Measurements from ENCODE around the gene SULT1B1.

Gene SULT1B1

DNA sequence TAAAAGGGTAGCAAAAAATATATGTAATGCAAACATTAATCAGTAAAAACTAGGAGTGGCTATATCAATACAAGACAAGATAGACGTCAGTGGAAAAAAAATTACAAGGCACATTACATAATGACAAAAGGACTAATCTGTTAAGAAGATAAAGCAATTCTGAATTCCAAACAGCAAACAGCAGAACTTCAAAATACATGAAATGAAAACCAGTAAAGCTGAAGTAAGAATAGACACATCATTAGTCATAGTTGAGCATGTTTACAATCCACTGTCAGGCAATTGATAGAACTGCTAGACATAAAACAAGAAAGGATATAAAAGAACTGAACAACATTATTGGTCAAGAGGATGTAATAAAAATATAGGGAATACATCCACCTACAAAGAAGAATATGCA lies 12.2 kb downstream of the SULT1B1 start:
- no peak for DNase-seq

DNA sequence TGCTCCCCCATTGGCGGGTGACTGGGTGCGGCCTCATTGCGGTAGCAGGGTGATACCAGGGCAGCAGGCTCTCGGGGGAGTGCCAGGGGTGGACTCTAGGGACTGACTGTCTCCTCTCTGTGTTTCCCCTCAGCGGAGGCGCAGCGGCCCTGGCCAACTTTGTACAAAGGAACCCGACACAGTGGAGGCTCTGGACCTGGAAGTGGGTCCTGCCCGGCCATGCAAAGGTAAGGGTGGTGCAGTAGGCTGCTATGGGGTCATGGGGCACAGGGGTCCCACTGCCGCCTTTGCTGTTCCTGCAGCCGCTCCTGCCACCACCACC lies 16.3 kb downstream of the SULT1B1 start:
- DNase-seq, result no peak

- no peak for DNase-seq
These were observed 16.8 kb downstream of the SULT1B1 start for GRCh38 chr4:69743476-69744156.

DNA sequence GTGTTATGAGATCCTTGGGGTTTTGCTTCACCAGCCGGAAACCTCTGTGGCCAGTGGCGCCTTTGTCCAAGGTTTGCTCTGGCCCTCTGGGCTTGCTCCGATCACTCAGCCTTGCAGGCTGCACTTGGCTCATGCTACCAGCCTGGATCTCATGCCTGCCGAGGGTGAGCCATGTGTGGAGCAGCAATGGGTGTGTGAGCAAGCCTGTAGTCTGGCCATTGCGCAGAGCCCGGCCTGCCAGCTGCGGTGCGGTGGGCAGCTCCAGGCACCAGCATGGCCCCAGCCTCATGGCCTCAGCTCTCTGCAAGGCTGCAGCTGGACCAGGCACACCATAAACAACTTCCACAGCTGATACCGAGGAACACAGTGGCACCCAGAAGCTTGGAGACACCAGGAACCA lies 17.8 kb downstream of the SULT1B1 start:
- DNase-seq, result no peak

DNA sequence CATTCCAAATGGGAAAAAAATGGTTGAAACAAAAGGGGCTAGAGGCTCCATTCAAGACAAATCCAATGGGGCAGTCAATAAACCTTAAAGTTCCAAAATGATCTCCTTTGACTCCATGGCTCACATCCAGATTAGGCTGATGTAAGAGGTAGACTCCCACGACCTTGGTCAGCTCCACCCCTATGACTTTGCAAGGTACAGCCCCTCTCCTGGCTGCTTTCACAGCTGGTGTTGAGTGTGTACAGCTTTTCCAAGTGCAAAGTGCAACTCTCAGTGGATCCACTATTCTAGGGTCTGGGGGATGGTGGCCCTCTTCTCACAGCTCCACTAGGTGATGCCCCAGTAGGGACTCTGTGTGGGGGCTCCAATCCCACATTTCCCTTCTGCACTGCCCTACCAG lies 21.5 kb downstream of the SULT1B1 start:
- no peak for DNase-seq

- DNase-seq, result no peak
These were observed 25.3 kb downstream of the SULT1B1 start for GRCh38 chr4:69735119-69735518.

- DNase-seq, result no peak
These were observed 28.6 kb downstream of the SULT1B1 start for GRCh38 chr4:69731847-69732246.

- DNase-seq, result no peak
These were observed 29.2 kb downstream of the SULT1B1 start for GRCh38 chr4:69731241-69731640.

- DNase-seq, result no peak
These were observed 30.4 kb downstream of the SULT1B1 start for GRCh38 chr4:69730002-69730401.

DNA sequence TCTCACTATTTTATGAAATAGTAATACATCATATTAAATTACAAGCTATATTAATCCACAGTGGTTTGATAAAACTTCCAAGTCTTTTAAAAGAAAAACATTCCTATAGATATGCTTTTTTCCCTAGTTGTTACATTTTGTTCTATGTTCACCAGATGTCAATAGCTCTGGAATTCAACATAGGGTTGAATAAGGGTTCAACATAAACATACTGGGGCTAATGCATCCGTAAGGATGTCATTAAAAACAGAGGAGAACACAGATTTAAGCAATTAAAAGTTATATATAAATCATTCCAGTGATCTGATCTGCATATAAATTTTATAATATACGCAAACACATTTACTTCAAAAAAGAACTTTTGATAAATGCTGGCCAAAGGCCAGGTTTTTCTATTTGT lies 32.5 kb downstream of the SULT1B1 start:
- no peak for DNase-seq

- DNase-seq, result no peak
These were observed 33.0 kb downstream of the SULT1B1 start for GRCh38 chr4:69727426-69727825.

DNA sequence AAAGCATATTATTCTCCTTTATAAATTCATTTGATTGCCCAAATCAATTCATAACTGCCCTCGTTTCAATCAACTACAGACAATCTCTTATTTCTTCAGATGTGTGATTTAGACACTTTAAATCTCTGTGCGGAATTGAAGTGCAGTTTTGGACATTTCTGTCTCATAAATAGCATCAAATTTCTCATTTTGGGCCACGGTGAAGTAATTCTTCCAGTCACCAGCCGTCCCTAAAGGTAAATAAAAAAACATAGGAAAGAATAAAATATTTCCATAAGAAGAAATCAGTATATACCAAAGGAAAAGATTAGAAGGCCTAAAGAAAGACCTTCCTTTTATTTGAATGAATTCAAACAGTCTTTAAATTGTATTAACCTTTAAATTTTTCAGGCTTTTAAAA lies 33.4 kb downstream of the SULT1B1 start:
- DNase-seq, result no peak

- no peak for DNase-seq
These were observed 41.8 kb downstream of the SULT1B1 start for GRCh38 chr4:69718396-69719271.

GRCh38 chr4:69717778-69718177 lies 42.6 kb downstream of the SULT1B1 start:
- DNase-seq, result no peak

GRCh38 chr4:69716654-69717053 lies 43.8 kb downstream of the SULT1B1 start:
- no peak for DNase-seq

GRCh38 chr4:69714086-69714485 lies 46.3 kb downstream of the SULT1B1 start:
- no peak for DNase-seq

GRCh38 chr4:69713593-69713992 lies 46.8 kb downstream of the SULT1B1 start:
- DNase-seq, result no peak

GRCh38 chr4:69710580-69710979 lies 49.8 kb downstream of the SULT1B1 start:
- no peak for DNase-seq

DNA sequence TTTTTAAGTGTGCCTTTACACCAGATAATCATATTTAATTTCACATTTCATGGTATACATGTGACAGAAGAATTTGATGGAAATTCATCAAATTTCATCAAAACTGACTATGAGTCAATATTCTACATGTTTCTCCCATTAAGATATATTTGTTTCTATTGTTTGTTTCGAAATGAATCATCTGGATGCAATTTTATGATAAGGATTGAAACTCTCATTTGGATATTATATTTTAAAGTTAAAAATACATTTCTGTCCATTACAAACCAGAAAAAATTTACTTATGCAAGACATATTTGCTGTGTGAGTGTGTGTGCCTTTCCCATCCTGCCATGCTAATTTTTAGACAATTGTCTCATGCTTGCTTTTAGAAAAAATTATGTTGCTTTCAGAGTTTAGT lies 52.2 kb downstream of the SULT1B1 start:
- no peak for DNase-seq

DNA sequence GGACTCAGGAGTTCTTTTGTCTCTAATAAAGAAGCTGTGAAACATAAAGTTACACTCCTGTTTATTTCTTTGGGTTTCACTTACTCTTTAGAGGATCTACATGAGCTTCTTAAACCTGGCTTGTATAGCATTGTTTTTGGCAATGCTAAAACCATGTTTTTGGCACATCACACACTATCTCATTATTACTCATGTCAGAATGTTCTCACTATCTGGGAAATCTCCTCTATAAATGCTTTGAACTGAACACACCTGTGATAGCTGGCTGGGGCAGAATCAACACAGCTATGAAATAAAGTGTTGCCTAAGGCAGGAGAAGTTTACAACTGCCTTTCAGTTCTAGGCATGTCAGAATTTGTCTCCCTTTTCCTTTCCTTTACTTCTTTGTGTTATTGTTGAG lies 52.6 kb downstream of the SULT1B1 start:
- DNase-seq, result no peak

DNA sequence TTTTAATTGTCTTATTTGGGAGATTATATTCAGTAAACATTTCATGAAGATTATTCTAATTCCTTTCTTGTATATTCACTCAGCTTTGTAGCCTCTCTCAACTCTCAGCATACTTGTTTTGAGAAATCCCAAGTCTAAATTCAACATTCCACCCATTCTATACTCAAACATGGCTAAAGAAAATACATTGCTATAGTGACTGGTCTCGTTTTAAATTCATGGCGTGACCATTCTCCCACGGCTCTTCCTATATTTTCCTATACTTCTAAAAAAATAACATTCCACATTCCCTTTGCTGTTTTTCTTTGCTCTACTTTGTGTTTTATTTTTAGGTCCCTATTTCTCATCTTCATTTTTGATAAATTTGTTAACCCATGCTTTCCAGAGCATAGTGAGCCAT lies 58.2 kb downstream of the SULT1B1 start:
- DNase-seq, result no peak

DNA sequence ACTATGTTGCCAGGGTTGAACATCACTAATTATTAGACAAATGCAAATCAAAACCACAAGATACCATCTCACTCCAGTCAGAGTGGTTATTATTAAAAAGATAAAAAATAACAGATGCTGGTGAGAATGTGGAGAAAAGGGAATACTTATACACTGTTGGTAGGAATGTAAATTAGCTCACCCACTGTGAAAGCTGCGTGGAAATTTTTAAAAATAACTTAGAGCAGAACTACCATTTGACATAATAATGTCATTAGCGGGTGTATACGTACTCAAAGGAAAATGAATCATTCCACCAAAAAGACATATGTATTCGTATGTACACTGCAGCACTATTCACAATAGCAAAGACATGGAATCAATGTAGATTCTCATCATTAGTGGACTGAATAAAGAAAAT lies 58.7 kb downstream of the SULT1B1 start:
- DNase-seq, result no peak

DNA sequence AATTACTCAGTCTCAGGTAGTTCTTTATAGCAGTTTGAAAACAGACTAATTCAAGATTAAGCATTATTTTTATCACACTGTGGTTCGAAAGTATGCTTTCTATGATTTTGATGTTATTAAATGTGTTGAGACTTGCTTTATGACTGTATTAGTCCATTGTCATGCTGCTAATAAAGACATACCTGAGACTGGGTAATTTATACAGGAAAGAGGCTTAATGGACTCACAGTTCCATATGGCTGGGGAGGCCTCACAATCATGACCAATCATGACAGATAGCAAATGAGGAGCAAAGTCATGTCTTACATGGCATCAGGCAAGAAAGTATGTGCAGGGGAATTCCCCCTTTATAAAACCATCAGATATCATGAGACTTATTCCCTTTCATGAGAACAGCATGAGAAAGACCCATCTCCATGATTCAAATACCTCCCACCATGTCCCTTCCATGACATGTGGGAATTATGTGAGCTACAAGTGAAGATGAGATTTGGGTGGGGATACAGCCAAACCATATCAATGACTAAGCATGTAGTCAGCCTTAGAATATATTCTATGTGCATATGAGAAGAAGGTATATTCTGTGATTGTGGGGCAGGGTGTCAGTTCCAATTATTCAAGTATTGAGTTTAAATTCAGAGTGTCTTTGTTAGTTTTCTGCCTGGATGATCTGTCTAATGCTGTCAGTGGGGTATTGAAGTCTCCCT lies 62.7 kb downstream of the SULT1B1 start:
- DNase-seq, result no peak

DNA sequence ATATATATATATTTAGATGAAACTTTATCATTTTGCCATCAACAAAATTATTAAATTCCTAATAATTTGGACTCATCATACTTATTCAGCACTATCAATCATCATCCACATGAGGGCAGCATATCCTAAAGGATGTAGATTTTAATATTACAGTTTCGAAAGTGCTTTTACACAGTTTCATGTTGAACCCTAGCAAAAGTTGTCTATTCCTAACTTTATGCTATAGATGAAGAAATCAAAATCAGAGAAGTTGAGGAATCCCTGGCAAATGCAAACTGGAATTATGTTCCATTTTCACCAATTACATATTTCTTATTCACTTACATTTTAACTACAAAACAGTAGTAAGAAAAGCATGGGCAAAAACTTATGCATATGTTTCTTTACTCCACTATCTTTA lies 70.8 kb downstream of the SULT1B1 start:
- DNase-seq, result peak; percentile 39

Data from CD4-positive, alpha-beta T cell treated with Interleukin-12 subunit alpha and Interleukin-12 subunit beta, for 1 hour (primary cell).